HEK293T (cell line): ENCODE results near the gene EGFR.

Experiments used
- ARNT ChIP-seq: fragments of 450-650 bp; IDR thresholded peaks from 2 replicates; pipeline ENCODE4 v1.6.1; 2017; ENCODE audit warnings: mild to moderate bottlenecking
- BHLHE40 ChIP-seq: fragments of 450-650 bp; IDR thresholded peaks from 2 replicates; pipeline ENCODE4 v1.6.1; 2016; ENCODE audit warnings: mild to moderate bottlenecking, moderate library complexity, borderline replicate concordance
- FOXK2 ChIP-seq: fragments of 450-650 bp; IDR thresholded peaks from 2 replicates; pipeline ENCODE4 v1.6.1; 2016; ENCODE audit warnings: mild to moderate bottlenecking
- HDGF ChIP-seq: fragments of 450-650 bp; IDR thresholded peaks from 2 replicates; pipeline ENCODE4 v1.6.1; 2017; ENCODE audit warnings: antibody characterized with exemption, borderline replicate concordance
- LEF1 ChIP-seq: fragments of 450-650 bp; IDR thresholded peaks from 2 replicates; pipeline ENCODE4 v1.6.1; 2017; ENCODE audit warnings: mild to moderate bottlenecking, borderline replicate concordance
- SP1 ChIP-seq: fragments of 450-650 bp; IDR thresholded peaks from 2 replicates; pipeline ENCODE4 v1.6.1; 2017
- TF ChIP-seq, protein P1 (sequence below): fragments of 450-650 bp; IDR thresholded peaks from 2 replicates; pipeline ENCODE4 v1.6.1; 2016

DNA sequence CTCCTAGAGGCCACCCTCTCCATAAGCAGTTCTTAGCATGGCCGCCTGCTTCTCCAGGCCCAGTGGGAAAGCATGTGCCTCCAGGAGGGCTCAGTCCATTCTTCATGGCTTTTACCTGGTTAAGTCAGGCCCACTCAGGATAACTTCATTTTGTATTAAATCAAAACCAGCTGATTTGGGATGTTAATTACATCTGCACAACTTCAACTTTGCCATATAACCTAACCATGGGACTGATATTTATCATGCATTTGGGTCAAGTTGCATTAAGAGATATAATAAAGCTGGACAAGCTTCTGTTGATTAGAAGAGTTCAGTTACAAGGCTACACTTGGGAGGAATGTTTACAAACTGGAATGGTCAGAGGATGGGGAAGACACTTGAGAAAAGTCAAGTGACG is 65.5 kb downstream of the EGFR start:
- TF ChIP-seq BHLHE40 (no peak), ARNT (no peak), SP1 (no peak), HDGF (no peak), LEF1 (no peak), FOXK2 (no peak)
- TF ChIP-seq, protein P1, sequence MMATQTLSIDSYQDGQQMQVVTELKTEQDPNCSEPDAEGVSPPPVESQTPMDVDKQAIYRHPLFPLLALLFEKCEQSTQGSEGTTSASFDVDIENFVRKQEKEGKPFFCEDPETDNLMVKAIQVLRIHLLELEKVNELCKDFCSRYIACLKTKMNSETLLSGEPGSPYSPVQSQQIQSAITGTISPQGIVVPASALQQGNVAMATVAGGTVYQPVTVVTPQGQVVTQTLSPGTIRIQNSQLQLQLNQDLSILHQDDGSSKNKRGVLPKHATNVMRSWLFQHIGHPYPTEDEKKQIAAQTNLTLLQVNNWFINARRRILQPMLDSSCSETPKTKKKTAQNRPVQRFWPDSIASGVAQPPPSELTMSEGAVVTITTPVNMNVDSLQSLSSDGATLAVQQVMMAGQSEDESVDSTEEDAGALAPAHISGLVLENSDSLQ = no peak
